Measurements from ENCODE around the gene MAGEB10. TPM values are rescaled to one million over a fixed set of nuclear protein-coding genes. Genes with fewer than 3 reads are reported as not detected.

Gene MAGEB10
- total RNA-seq, 4 donors from 2014 or later: not detected

GRCh38 chrX:27838185-27838584, 30.4 kb downstream of the MAGEB10 start:
- 68 to 78% methylated on average over 3 of the region's 3 CpGs for WGBS, 2 donors
- Histone ChIP-seq H3K9me3 (no peaks in the 10 kb centered on the region), H3K36me3 (no peaks in the 10 kb centered on the region)

GRCh38 chrX:27840881-27841280, 33.1 kb downstream of the MAGEB10 start:
- no peak for TF ChIP-seq EP300 (IDR thresholded peaks at IDR 0.05)
- no peak for TF ChIP-seq CTCF (IDR thresholded peaks at IDR 0.05)
- TF ChIP-seq POLR2A (IDR thresholded peaks at IDR 0.05): no peak
- no peak for DNase-seq (ENCODE audit: low spot score in 2 of 2)
- Histone ChIP-seq H3K36me3 (no peaks in the 10 kb centered on the region), H3K27me3 (no peaks in the 10 kb centered on the region), H3K4me1 (no peaks in the 10 kb centered on the region), H3K4me3 (no peak overlapping the region), H3K27ac (no peak overlapping the region), H3K9me3 (no peaks in the 10 kb centered on the region)
- 58 to 90% methylated on average over 2 to 3 of the region's 3 CpGs for WGBS, 2 donors

More at GRCh38 chrX:27838185-27838584, 30.4 kb downstream of the MAGEB10 start:
- H3K4me3 ChIP-seq: no peak overlapping the region
- H3K27me3 ChIP-seq: no peaks in the 10 kb centered on the region
- no peak for DNase-seq (ENCODE audit: low spot score in 2 of 2)
- no peak overlapping the region for H3K27ac ChIP-seq
- TF ChIP-seq POLR2A (IDR thresholded peaks at IDR 0.05): no peak
- TF ChIP-seq CTCF (IDR thresholded peaks at IDR 0.05): no peak
- no peak for TF ChIP-seq EP300 (IDR thresholded peaks at IDR 0.05)
- no peaks in the 10 kb centered on the region for H3K4me1 ChIP-seq

GRCh38 chrX:27842859-27843258, 35.1 kb downstream of the MAGEB10 start:
- H3K9me3 ChIP-seq: no peaks in the 10 kb centered on the region
- H3K27ac ChIP-seq: no peak overlapping the region
- DNase-seq (ENCODE audit: low spot score in 2 of 2): no peak
- no peaks in the 10 kb centered on the region for H3K4me1 ChIP-seq
- H3K36me3 ChIP-seq: no peaks in the 10 kb centered on the region
- H3K27me3 ChIP-seq: no peaks in the 10 kb centered on the region
- 63 to 84% methylated on average over 4 of the region's 4 CpGs for WGBS, 2 donors
- no peak for TF ChIP-seq CTCF (IDR thresholded peaks at IDR 0.05)
- TF ChIP-seq EP300 (IDR thresholded peaks at IDR 0.05): no peak
- no peak for TF ChIP-seq POLR2A (IDR thresholded peaks at IDR 0.05)
- no peak overlapping the region for H3K4me3 ChIP-seq

GRCh38 chrX:27860337-27860736, 52.5 kb downstream of the MAGEB10 start:
- no peak for DNase-seq (ENCODE audit: low spot score in 2 of 2)
- Histone ChIP-seq H3K9me3 (no peaks in the 10 kb centered on the region), H3K36me3 (no peaks in the 10 kb centered on the region), H3K27me3 (peaks cover 0 to 7% of the 10 kb centered on the region in 2 donors), H3K4me1 (no peaks in the 10 kb centered on the region), H3K27ac (no peak overlapping the region), H3K4me3 (no peak overlapping the region)
- TF ChIP-seq EP300 (IDR thresholded peaks at IDR 0.05) (no peak), CTCF (IDR thresholded peaks at IDR 0.05) (no peak), POLR2A (IDR thresholded peaks at IDR 0.05) (no peak)

GRCh38 chrX:27863809-27864208, 56.0 kb downstream of the MAGEB10 start:
- TF ChIP-seq POLR2A (IDR thresholded peaks at IDR 0.05) (no peak), CTCF (IDR thresholded peaks at IDR 0.05) (no peak), EP300 (IDR thresholded peaks at IDR 0.05) (no peak)
- Histone ChIP-seq H3K36me3 (no peaks in the 10 kb centered on the region), H3K4me1 (no peaks in the 10 kb centered on the region), H3K4me3 (no peak overlapping the region), H3K9me3 (no peaks in the 10 kb centered on the region), H3K27me3 (peaks cover 0 to 7% of the 10 kb centered on the region in 2 donors), H3K27ac (no peak overlapping the region)
- 50 to 54% methylated on average over 3 to 29 of the region's 35 CpGs for WGBS, 2 donors
- DNase-seq (ENCODE audit: low spot score in 2 of 2): no peak

Other genes starting within 250 kb of the MAGEB10 start
- gene DCAF8L2, start 217.6 kb upstream of the MAGEB10 start, total RNA-seq: not detected
- gene DCAF8L1, start 173.5 kb downstream of the MAGEB10 start, total RNA-seq: not detected

All from tibial nerve (tissue), 4 donors.